ENCODE data around the gene LANCL2.

Gene LANCL2

DNA sequence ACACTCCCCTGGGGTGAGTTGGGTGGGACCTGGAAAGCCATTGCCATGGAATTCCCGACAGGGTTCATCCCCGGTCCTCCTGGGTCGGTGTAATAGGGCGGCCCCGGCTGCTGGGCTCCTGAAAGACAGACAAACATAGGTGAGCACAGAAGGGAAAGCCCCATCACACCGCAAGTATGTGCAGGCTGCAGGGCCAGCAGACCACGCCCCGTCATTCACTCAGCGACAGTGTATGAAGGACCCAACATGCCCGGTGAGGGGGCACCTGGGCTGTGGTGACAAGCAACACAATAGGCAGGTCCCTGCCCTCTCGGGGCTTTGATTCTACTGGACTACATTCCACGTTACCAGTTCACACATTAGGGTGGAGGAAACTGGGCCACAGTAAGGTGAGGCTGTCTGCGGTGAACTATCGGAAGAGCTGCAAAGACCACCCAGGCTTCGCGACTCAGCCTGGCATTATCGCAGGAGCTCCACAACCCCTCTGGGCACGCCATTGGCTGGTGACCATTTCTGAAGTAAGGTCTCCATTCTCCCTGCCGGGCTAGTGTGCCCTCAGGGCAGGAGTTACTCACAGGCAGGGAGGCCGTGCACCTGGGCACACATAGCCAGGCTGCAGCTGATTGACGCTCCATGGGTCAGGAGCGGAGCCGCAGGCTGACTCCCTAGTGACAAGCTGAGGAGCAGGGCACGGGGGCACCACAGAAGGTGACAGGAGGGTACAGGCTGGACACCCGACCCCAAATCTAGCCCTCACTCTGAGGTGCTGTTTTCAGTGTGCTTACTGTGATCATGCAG is 108.0 kb downstream of the LANCL2 start:
- no peak for DNase-seq

- no peak for DNase-seq
Measured at GRCh38 chr7:55473932-55474331, 108.8 kb downstream of the LANCL2 start.

GRCh38 chr7:55474944-55475854 is 110.1 kb downstream of the LANCL2 start:
- DNase-seq: no peak

GRCh38 chr7:55475855-55476803 is 111.0 kb downstream of the LANCL2 start:
- DNase-seq: no peak

DNA sequence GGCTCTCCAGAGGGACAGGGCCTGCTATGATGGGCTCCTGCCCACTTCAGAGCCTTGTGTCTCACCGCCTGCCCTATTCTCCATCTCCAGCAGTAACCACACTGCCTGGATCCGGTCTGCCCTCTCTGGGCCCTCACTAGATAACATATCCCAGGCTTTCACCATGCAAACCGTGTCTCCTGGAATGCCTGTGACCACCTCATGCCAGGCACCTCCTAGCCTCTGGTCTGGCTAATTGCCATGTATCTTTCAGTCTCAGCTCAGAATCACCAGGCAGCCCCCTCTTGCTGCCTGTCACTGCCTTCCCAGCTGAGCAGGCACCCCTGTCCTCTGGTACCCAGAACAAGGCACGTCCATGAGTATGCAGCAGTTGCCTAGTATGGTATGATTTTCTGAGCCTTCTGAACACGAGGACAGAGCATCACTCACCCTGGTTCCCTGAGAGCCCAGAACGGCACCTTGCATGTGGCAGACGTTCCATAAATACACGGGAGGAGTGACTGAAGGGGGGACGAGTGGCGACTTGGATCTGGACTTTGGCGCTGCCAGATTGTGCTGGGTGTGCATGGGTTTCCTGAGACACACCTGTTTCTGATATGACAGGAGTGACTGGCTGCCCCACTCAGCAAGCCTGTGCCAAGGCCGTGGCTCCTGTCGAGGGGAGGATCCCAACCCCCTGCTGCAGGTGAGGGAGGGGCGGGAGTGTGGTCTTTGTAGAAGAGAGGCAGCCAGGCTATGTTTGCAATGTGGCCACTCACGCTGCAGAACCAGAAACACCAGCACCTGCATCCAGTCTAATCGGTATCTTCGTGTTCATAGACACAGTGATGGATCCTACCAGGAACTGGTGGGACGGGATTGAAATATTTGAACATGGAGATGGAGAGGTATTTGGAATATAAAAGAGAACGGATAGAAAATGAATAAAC is 112.0 kb downstream of the LANCL2 start:
- DNase-seq: no peak

DNA sequence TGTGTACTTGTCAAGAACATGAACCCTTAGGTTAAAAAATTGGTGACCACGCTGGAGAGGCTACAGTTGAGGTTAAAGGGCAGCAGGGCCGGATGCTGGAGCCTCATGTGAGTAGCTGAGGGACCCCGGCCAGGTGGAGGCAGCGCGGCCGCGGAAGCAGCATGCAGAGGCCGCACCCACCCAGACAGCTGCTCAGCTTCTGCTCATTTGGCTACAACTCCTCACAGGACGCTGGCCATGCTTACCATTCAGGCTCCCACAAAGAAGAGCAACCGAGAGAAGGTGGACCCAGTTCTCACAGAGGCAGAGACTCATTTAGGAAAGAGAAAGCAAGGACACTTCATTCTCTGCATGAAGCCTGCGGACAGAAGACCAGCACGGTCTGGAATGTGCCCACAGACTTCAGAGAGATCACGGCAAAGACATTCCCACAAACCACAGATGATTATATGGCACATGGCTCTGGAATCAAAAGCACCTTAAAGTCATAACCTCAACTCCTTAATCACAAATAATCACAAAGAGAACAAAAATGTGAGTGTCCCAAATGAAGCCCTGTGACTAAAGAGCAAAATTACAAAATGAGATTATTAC is 112.7 kb downstream of the LANCL2 start:
- no peak for DNase-seq

DNA sequence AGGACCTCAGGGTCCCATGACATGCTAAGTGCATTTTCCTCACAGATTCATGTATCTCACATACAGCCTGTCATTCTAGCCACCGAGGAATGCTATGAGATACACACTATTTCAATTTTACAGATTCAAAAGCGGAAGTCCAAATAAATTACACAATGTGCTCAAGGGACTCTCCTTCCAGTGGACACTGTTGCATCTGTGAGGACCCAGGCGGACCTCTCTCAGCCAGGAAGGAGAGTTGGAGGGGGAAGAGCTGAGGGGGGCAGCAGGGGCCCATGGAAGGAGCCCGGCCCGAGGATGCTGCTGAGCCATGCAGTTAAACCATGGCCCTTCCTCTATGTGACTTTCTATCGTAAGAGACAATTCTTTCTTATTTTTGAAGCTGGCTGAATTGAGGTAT is 113.6 kb downstream of the LANCL2 start:
- no peak for DNase-seq

GRCh38 chr7:55481155-55481554 is 116.0 kb downstream of the LANCL2 start:
- DNase-seq: no peak

DNA sequence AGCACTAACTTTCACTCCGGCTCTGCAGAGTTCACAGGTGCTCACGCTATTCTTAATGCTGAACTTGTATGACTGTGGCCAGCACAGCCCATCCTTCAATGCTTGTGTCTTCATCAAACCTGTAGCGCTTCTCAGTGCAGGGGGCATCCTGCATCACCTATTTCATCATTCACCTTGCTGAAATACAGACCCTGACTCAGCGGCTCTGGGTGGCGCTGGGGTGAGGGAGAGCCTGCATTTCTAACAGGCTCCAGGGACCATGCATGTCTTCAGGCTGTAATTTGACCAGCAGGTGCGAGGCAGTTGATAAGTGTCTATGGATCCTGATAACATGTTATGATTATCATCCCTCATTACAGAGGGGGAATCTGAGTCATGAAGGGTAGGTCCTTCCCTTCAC is 117.9 kb downstream of the LANCL2 start:
- DNase-seq: no peak

Measured in NCI-H1048 (cell line).